Endodermal cell (in vitro differentiated cells): ENCODE data around the gene KCNMA1. TPM values are rescaled to one million over a fixed set of nuclear protein-coding genes. Genes with fewer than 3 reads are reported as not detected.

ENCODE experiments used
- DNase-seq: peaks from one replicate; pipeline ENCODE4 v3.0.0-alpha.2; 2017
- H3K27ac ChIP-seq: 2 replicates; pipeline ENCODE4 v1.5.1; 2013; ENCODE audit warnings: mild to moderate bottlenecking, low read depth, low read length, moderate library complexity
- H3K27me3 ChIP-seq: 2 replicates; pipeline ENCODE4 v1.6.1; 2013; ENCODE audit warnings: mild to moderate bottlenecking, low read length, moderate library complexity; ENCODE audit not compliant: insufficient read depth, control insufficient read depth, poor library complexity, severe bottlenecking
- H3K36me3 ChIP-seq: 2 replicates; pipeline ENCODE4 v1.7.0; 2013; ENCODE audit warnings: mild to moderate bottlenecking, low read length, moderate library complexity; ENCODE audit not compliant: control insufficient read depth, insufficient read depth
- H3K4me1 ChIP-seq: one replicate; pipeline ENCODE4 v1.7.0; 2013; ENCODE audit warnings: low read length; ENCODE audit not compliant: control insufficient read depth, insufficient read depth
- H3K4me3 ChIP-seq: 2 replicates; pipeline ENCODE4 v1.5.1; 2013; ENCODE audit warnings: mild to moderate bottlenecking, low read length, moderate library complexity
- H3K9ac ChIP-seq: 2 replicates; pipeline ENCODE4 v1.6.1; 2013; ENCODE audit warnings: mild to moderate bottlenecking, low read length, moderate library complexity; ENCODE audit not compliant: poor library complexity, severe bottlenecking; ENCODE audit errors: extremely low read depth
- H3K9me3 ChIP-seq: 2 replicates; pipeline ENCODE4 v1.6.1; 2013; ENCODE audit warnings: mild to moderate bottlenecking, low read length, moderate library complexity; ENCODE audit not compliant: control insufficient read depth
- H3K27ac Mint-ChIP-seq: 2 replicates; pipeline ENCODE4 v1.8.0; 2020; ENCODE audit warnings: mixed read lengths
- H3K27me3 Mint-ChIP-seq: 2 replicates; pipeline ENCODE4 v1.8.0; 2021; ENCODE audit warnings: mild to moderate bottlenecking, mixed read lengths; ENCODE audit not compliant: insufficient read depth
- H3K36me3 Mint-ChIP-seq: 2 replicates; pipeline ENCODE4 v1.8.0; 2020; ENCODE audit warnings: low read depth, mixed read lengths
- H3K4me1 Mint-ChIP-seq: 2 replicates; pipeline ENCODE4 v1.8.0; 2020; ENCODE audit warnings: mixed read lengths
- H3K4me3 Mint-ChIP-seq: 2 replicates; pipeline ENCODE4 v1.8.0; 2020; ENCODE audit warnings: mild to moderate bottlenecking, moderate library complexity, mixed read lengths
- H3K9me3 Mint-ChIP-seq: 2 replicates; pipeline ENCODE4 v1.8.0; 2020; ENCODE audit warnings: mild to moderate bottlenecking, mixed read lengths
- WGBS, 2 experiments: methylation state at CpG; one replicate each; pipeline versions ENCODE4 v1.1.5 to v1.1.7; 2013; ENCODE audit warnings: missing lambda C conversion rate in 2 of 2, mixed read lengths in 1 of 2; ENCODE audit not compliant: insufficient coverage in 1 of 2, insufficient read length in 1 of 2; 5-methylcytosine and 5-hydroxymethylcytosine counted together
- total RNA-seq, 2 donors: library from RNA; stranded (reverse); fragmentation: NEBNext Ultra II Directional in 1 of 2; extraction: Animal tissue kit (Norgen Biotek cat#: 25700) in 1 of 2; gene quantifications; 2 replicates in 1 of 2; 3 replicates in 1 of 2; pipeline ENCODE4 v1.2.1, GENCODE V29; 2021
- TF ChIP-seq, protein P1 (sequence below): fragments of 200-600 bp; sonication (generic); conservative IDR thresholded peaks from 2 replicates; pipeline ENCODE4 v1.5.0; 2021; ENCODE audit warnings: antibody characterized with exemption, mild to moderate bottlenecking

KCNMA1 gene
- total RNA-seq, 2 donors from 2014 or later, result 0.55 to 1.3 TPM

DNA sequence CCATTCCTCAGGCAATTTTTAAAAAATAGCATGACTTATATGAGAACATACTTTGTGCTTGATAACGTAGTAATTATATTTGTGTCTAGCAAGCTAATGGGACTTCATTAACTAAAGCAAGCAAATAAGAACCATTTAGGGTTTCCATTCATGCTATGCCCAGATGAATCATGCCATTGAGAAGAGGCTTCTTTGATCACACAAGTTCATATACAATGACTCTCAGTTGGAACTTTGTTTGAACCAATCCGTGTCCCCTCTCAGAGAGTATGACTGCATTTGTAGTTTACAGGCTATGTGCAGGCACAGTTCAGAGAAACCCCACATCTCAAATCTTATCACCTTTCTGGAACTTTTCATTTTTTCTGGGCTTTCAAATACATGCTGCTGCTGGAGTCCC is 614.2 kb downstream of the KCNMA1 start:
- TF ChIP-seq, protein P1, sequence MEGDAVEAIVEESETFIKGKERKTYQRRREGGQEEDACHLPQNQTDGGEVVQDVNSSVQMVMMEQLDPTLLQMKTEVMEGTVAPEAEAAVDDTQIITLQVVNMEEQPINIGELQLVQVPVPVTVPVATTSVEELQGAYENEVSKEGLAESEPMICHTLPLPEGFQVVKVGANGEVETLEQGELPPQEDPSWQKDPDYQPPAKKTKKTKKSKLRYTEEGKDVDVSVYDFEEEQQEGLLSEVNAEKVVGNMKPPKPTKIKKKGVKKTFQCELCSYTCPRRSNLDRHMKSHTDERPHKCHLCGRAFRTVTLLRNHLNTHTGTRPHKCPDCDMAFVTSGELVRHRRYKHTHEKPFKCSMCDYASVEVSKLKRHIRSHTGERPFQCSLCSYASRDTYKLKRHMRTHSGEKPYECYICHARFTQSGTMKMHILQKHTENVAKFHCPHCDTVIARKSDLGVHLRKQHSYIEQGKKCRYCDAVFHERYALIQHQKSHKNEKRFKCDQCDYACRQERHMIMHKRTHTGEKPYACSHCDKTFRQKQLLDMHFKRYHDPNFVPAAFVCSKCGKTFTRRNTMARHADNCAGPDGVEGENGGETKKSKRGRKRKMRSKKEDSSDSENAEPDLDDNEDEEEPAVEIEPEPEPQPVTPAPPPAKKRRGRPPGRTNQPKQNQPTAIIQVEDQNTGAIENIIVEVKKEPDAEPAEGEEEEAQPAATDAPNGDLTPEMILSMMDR, result no peak
- Histone ChIP-seq H3K9me3 (no peaks in the 10 kb centered on the region), H3K36me3 (no peaks in the 10 kb centered on the region), H3K4me1 (no peaks in the 10 kb centered on the region), H3K4me3 (no peak overlapping the region), H3K27me3 (no peaks in the 10 kb centered on the region), H3K27ac (no peak overlapping the region), H3K9ac (no peak overlapping the region)
- no peaks in the 10 kb centered on the region for H3K27me3 Mint-ChIP-seq
- no peaks in the 10 kb centered on the region for H3K4me1 Mint-ChIP-seq
- DNase-seq, result no peak
- 86 to 88% methylated on average over 1 to 2 of the region's 2 CpGs for WGBS, 2 experiments
- no peak overlapping the region for H3K4me3 Mint-ChIP-seq
- no peaks in the 10 kb centered on the region for H3K9me3 Mint-ChIP-seq
- H3K36me3 Mint-ChIP-seq, result no peaks in the 10 kb centered on the region
- no peak overlapping the region for H3K27ac Mint-ChIP-seq

DNA sequence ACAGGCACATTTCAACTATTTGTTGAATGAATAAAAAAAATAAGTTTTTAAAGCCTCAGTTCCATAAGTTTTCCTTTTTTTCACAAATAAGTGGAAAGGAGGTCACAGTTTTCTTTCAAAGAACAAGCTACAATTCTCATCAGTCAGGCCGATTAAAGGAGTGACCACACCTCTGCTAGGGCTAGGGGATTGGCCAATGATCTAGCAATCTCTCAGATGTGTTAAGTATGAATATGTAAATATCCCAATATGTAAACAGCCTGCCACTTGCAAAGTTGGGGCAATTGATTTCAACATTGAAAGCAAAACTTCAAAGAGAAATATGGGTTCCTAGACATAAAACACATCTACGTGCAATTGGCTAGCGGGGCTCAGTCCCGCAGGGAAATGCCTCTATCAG is 614.9 kb downstream of the KCNMA1 start:
- DNase-seq, result no peak
- Histone ChIP-seq H3K36me3 (no peaks in the 10 kb centered on the region), H3K4me1 (no peaks in the 10 kb centered on the region), H3K27me3 (no peaks in the 10 kb centered on the region), H3K4me3 (no peak overlapping the region), H3K9me3 (no peaks in the 10 kb centered on the region), H3K9ac (no peak overlapping the region), H3K27ac (no peak overlapping the region)
- TF ChIP-seq, protein P1, result no peak
- Mint-ChIP-seq H3K27ac (no peak overlapping the region), H3K4me3 (no peak overlapping the region), H3K36me3 (no peaks in the 10 kb centered on the region), H3K4me1 (no peaks in the 10 kb centered on the region), H3K27me3 (no peaks in the 10 kb centered on the region), H3K9me3 (no peaks in the 10 kb centered on the region)
- WGBS, 2 experiments, result 85 to 92% methylated on average over 3 to 4 of the region's 4 CpGs

DNA sequence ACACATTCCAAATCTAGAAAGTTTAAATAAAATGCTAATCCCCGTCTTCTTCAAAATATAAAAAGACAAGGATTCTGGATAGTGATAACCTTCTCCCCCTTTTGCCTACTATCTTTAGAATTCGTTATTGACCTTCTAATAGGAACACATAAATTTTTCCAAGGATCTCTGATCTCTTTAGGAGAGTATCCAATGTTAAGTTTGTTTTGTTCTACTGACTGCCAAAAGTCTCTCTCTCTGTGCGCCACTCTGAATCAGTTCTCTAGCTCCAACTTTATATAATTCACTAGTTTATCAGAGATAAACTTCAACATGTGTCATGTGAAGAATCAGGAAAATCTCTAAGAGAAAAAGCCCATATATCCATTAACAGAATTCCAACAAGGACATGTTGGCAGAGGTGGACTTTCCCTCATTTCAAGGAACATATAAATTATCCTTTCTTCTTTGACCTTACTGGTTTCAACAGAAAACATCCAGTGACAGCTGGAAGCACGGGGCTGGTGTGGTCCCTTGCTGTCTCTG is 615.6 kb downstream of the KCNMA1 start:
- no peak overlapping the region for H3K4me3 ChIP-seq
- no peak for DNase-seq
- no peaks in the 10 kb centered on the region for H3K27me3 ChIP-seq
- H3K36me3 Mint-ChIP-seq, result no peaks in the 10 kb centered on the region
- no peak overlapping the region for H3K27ac ChIP-seq
- H3K4me1 Mint-ChIP-seq, result no peaks in the 10 kb centered on the region
- H3K27me3 Mint-ChIP-seq, result no peaks in the 10 kb centered on the region
- H3K9me3 ChIP-seq, result no peaks in the 10 kb centered on the region
- no peaks in the 10 kb centered on the region for H3K4me1 ChIP-seq
- TF ChIP-seq, protein P1, result no peak
- no peak overlapping the region for H3K4me3 Mint-ChIP-seq
- 84 to 93% methylated on average over 2 to 4 of the region's 4 CpGs for WGBS, 2 experiments
- no peaks in the 10 kb centered on the region for H3K9me3 Mint-ChIP-seq
- H3K36me3 ChIP-seq, result no peaks in the 10 kb centered on the region
- no peak overlapping the region for H3K27ac Mint-ChIP-seq
- H3K9ac ChIP-seq, result no peak overlapping the region
